Activated CD8-positive, alpha-beta memory T cell treated with anti-CD3 and anti-CD28 coated beads, Interleukin-2, amount 10 ng/mL, durations not matched to agents 7 days and 5 days (primary cell): ENCODE measurements around the gene SHROOM3. TPM values are rescaled to one million over a fixed set of nuclear protein-coding genes. Genes with fewer than 3 reads are reported as not detected.
A peak's percentile ranks its signal among the peaks of the same experiment; 100 is the strongest.

Source experiments
- ATAC-seq: fragments of 150-1000 bp; cut with Tn5 transposase; one replicate; pipeline ENCODE4 v1.10.0; 2021; ENCODE audit warnings: moderate library complexity
- CTCF ChIA-PET: fragments of 350-600 bp; sonication (Branson Sonifier 250); formaldehyde crosslinking; loops from one replicate; lab custom pipeline; 2021; ENCODE audit warnings: antibody characterized with exemption; lab: Charles Lee
- DNase-seq: peaks from one replicate; pipeline ENCODE4 v3.0.0-alpha.2; 2020
- H3K27ac Mint-ChIP-seq: one replicate; pipeline ENCODE4 v1.8.0; 2021; ENCODE audit warnings: mild to moderate bottlenecking, mixed read lengths
- H3K27me3 Mint-ChIP-seq: one replicate; pipeline ENCODE4 v1.8.0; 2021; ENCODE audit warnings: mixed read lengths
- H3K36me3 Mint-ChIP-seq: one replicate; pipeline ENCODE4 v1.8.0; 2021; ENCODE audit warnings: mild to moderate bottlenecking, mixed read lengths
- H3K4me1 Mint-ChIP-seq: one replicate; pipeline ENCODE4 v1.8.0; 2021; ENCODE audit warnings: mixed read lengths
- H3K4me3 Mint-ChIP-seq: one replicate; pipeline ENCODE4 v1.8.0; 2021; ENCODE audit warnings: mild to moderate bottlenecking, moderate library complexity, mixed read lengths
- H3K9me3 Mint-ChIP-seq: one replicate; pipeline ENCODE4 v1.8.0; 2022; ENCODE audit warnings: low read depth, mixed read lengths
- total RNA-seq, 2 experiments: library from RNA; stranded (reverse); gene quantifications; one replicate each; pipeline ENCODE4 v1.2.3, GENCODE V29; 2021

The SHROOM3 gene
- total RNA-seq, 2 experiments from 2014 or later, result 0.09 TPM; not detected in 1

DNA sequence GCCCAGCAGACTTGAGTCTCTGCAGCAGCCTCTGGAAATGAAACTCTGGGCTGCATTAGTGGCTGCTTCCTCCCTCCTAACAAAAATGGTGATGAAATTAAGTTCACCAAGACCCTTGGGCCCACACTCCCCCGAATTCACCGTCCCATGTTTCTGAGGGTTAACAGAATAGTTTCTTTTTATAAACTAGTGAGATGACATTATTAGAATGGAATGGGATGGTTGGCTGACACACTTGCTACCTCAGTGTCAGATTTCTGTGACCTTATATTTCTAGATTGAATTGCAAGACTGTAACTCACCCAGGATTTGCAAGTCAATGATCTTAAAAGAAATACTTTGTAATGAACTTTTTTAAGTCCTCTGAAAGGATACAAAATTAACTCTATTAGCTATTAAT lies 127.1 kb downstream of the SHROOM3 start:
- CTCF ChIA-PET, result no interaction called here
- H3K9me3 Mint-ChIP-seq, result no peaks in the 10 kb centered on the region
- H3K27ac Mint-ChIP-seq, result no peak overlapping the region
- DNase-seq, result no peak
- ATAC-seq, result no peak
- H3K36me3 Mint-ChIP-seq, result no peaks in the 10 kb centered on the region
- H3K27me3 Mint-ChIP-seq, result peaks cover 10% of the 10 kb centered on the region
- H3K4me3 Mint-ChIP-seq, result no peak overlapping the region
- peaks cover 9% of the 10 kb centered on the region for H3K4me1 Mint-ChIP-seq

GRCh38 chr4:76562836-76563453 lies 127.9 kb downstream of the SHROOM3 start:
- CTCF ChIA-PET, result no interaction called here
- no peaks in the 10 kb centered on the region for H3K9me3 Mint-ChIP-seq
- H3K4me1 Mint-ChIP-seq, result peaks cover 9% of the 10 kb centered on the region
- H3K4me3 Mint-ChIP-seq, result no peak overlapping the region
- DNase-seq, result no peak
- no peak for ATAC-seq
- H3K27me3 Mint-ChIP-seq, result peaks cover 10% of the 10 kb centered on the region
- no peaks in the 10 kb centered on the region for H3K36me3 Mint-ChIP-seq
- H3K27ac Mint-ChIP-seq, result peak overlapping the region; percentile 18

DNA sequence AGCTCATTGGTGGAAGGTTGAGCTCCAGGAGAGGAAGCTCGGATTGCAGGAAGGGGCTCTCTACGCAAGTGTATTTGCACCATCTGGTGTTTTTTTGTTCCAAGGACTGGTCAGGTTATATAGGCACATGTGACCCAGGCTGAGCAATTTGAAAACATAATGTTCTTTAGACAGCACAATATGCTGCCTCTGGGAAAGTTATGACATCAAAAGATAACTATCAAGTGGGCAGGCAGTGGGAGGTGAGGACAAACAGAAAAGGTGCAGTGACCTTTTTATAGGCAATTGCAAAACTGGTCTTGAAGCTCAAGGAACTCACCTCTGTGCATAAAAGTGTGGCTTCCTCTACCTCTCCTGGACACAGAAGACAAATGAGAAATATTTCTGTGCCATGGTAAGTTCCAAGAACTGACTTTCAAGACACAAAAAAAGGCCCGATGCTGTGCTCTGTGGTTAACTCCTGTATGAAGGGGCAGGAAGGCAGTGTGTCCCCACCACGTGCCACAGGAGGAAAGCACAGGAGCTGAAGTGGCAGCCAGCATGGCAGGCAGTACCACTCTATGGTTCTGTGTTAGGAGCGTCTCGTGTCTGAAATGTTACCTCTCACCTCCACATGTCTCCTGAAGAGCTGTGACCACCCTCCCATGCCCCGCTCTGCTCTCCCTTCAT lies 128.6 kb downstream of the SHROOM3 start:
- H3K4me3 Mint-ChIP-seq, result no peak overlapping the region
- no peaks in the 10 kb centered on the region for H3K36me3 Mint-ChIP-seq
- H3K27ac Mint-ChIP-seq, result peak overlapping the region; percentile 18
- CTCF ChIA-PET, result no interaction called here
- DNase-seq (no peak), ATAC-seq (no peak)
- peaks cover 13% of the 10 kb centered on the region for H3K27me3 Mint-ChIP-seq
- H3K4me1 Mint-ChIP-seq, result peaks cover 9% of the 10 kb centered on the region
- H3K9me3 Mint-ChIP-seq, result no peaks in the 10 kb centered on the region

- DNase-seq (no peak), ATAC-seq (no peak)
- CTCF ChIA-PET, result no interaction called here
- peaks cover 9% of the 10 kb centered on the region for H3K4me1 Mint-ChIP-seq
- no peak overlapping the region for H3K4me3 Mint-ChIP-seq
- H3K9me3 Mint-ChIP-seq, result no peaks in the 10 kb centered on the region
- peaks cover 13% of the 10 kb centered on the region for H3K27me3 Mint-ChIP-seq
- H3K36me3 Mint-ChIP-seq, result no peaks in the 10 kb centered on the region
- H3K27ac Mint-ChIP-seq, result no peak overlapping the region
These were observed 129.3 kb downstream of the SHROOM3 start for GRCh38 chr4:76564123-76564915.

GRCh38 chr4:76568262-76568661 lies 133.2 kb downstream of the SHROOM3 start:
- no peak for ATAC-seq
- Mint-ChIP-seq H3K9me3 (no peaks in the 10 kb centered on the region), H3K4me3 (no peak overlapping the region), H3K27ac (no peak overlapping the region), H3K27me3 (peaks cover 32% of the 10 kb centered on the region), H3K4me1 (peaks cover 8% of the 10 kb centered on the region), H3K36me3 (no peaks in the 10 kb centered on the region)
- no peak for DNase-seq
- CTCF ChIA-PET, result no interaction called here

- H3K4me3 Mint-ChIP-seq, result no peak overlapping the region
These were observed 134.2 kb downstream of the SHROOM3 start for GRCh38 chr4:76569225-76569624.

GRCh38 chr4:76569706-76570105 lies 134.7 kb downstream of the SHROOM3 start:
- ATAC-seq, result no peak
- DNase-seq, result no peak
- Mint-ChIP-seq H3K36me3 (no peaks in the 10 kb centered on the region), H3K27ac (no peak overlapping the region), H3K4me3 (no peak overlapping the region), H3K9me3 (no peaks in the 10 kb centered on the region), H3K27me3 (peaks cover 40% of the 10 kb centered on the region), H3K4me1 (no peaks in the 10 kb centered on the region)
- CTCF ChIA-PET, result no interaction called here

More at GRCh38 chr4:76569225-76569624, 134.2 kb downstream of the SHROOM3 start:
- H3K4me1 Mint-ChIP-seq, result no peaks in the 10 kb centered on the region
- H3K36me3 Mint-ChIP-seq, result no peaks in the 10 kb centered on the region
- no peak overlapping the region for H3K27ac Mint-ChIP-seq
- no peak for DNase-seq
- ATAC-seq, result no peak
- H3K27me3 Mint-ChIP-seq, result peaks cover 35% of the 10 kb centered on the region
- CTCF ChIA-PET, result no interaction called here
- no peaks in the 10 kb centered on the region for H3K9me3 Mint-ChIP-seq

DNA sequence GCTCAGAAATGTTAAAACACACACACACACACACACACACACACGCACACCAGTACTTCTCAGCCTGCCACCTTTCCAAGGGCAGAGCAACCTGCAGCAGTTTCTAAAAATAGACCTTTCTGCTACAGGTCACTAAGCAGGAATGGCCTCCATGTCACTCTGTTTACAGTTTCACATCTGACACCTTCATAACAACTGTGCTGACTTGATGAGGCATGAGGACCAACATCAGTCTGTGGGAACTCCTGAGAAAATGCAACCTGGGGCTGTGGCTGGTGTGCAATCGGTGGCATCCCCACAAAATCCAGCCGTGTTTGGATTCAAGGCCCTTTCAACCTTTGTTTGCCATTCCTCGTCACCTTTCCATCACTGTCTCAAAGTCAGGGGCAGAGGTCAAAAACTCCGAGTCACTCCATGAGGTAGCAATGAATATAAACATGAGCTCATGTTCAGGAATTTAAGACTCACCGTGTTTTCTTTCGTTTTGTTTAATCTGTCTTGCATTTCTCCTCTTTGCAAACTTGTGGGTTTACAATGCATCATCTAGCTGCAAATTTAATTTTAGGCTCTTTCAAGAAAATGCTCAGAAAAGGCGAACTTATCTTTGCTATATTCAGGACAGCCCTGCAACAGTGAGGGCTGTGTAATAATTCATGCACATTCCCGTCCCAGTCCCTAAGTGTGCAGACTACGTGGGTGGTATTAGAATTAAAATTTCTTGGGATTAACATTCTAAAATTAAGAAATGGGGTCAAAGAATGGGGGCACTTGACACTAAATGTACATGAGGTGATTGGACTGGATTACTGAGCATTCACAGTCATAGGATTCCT lies 135.3 kb downstream of the SHROOM3 start:
- no peaks in the 10 kb centered on the region for H3K4me1 Mint-ChIP-seq
- H3K27ac Mint-ChIP-seq, result no peak overlapping the region
- ATAC-seq (no peak), DNase-seq (no peak)
- H3K36me3 Mint-ChIP-seq, result no peaks in the 10 kb centered on the region
- H3K27me3 Mint-ChIP-seq, result peaks cover 44% of the 10 kb centered on the region
- H3K9me3 Mint-ChIP-seq, result no peaks in the 10 kb centered on the region
- CTCF ChIA-PET, result no interaction called here
- no peak overlapping the region for H3K4me3 Mint-ChIP-seq

GRCh38 chr4:76571274-76571673 lies 136.2 kb downstream of the SHROOM3 start:
- Mint-ChIP-seq H3K36me3 (no peaks in the 10 kb centered on the region), H3K4me3 (no peak overlapping the region), H3K27me3 (peaks cover 52% of the 10 kb centered on the region), H3K4me1 (no peaks in the 10 kb centered on the region), H3K9me3 (no peaks in the 10 kb centered on the region), H3K27ac (no peak overlapping the region)
- ATAC-seq (no peak), DNase-seq (no peak)
- CTCF ChIA-PET, result no interaction called here

- Mint-ChIP-seq H3K4me3 (no peak overlapping the region), H3K27me3 (peaks cover 54% of the 10 kb centered on the region), H3K4me1 (no peaks in the 10 kb centered on the region), H3K27ac (no peak overlapping the region), H3K36me3 (no peaks in the 10 kb centered on the region), H3K9me3 (no peaks in the 10 kb centered on the region)
- CTCF ChIA-PET, result no interaction called here
- ATAC-seq (no peak), DNase-seq (no peak)
These were observed 137.2 kb downstream of the SHROOM3 start for GRCh38 chr4:76572224-76572623.

DNA sequence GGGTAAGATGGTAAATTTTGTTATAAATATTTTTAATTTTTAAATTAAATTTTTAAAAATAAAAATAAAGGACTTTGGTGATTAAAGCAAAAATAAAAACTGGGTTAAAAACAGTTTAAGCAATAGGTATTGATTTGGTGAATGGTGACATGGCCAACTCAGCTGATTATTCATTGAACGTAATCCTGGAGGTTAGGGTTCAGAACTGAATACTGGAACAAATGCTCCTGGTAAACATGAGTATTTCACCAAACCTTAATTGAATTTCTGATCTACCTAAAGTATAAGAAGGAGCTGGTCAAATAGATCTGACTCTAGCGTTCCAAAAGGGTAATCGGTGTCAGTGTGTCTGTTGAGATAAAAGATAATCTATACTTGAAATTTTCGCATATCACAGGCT lies 141.8 kb downstream of the SHROOM3 start:
- DNase-seq, result no peak
- Mint-ChIP-seq H3K36me3 (no peaks in the 10 kb centered on the region), H3K9me3 (no peaks in the 10 kb centered on the region), H3K27me3 (peaks cover 53% of the 10 kb centered on the region), H3K4me3 (no peak overlapping the region), H3K4me1 (no peaks in the 10 kb centered on the region), H3K27ac (no peak overlapping the region)
- no peak for ATAC-seq
- CTCF ChIA-PET, result no interaction called here

GRCh38 chr4:76578002-76578560 lies 143.1 kb downstream of the SHROOM3 start:
- H3K27ac Mint-ChIP-seq, result no peak overlapping the region
- H3K4me3 Mint-ChIP-seq, result no peak overlapping the region
- no peak for DNase-seq
- ATAC-seq, result no peak
- no peaks in the 10 kb centered on the region for H3K9me3 Mint-ChIP-seq
- H3K36me3 Mint-ChIP-seq, result no peaks in the 10 kb centered on the region
- no peaks in the 10 kb centered on the region for H3K4me1 Mint-ChIP-seq
- CTCF ChIA-PET, result no interaction called here
- peaks cover 61% of the 10 kb centered on the region for H3K27me3 Mint-ChIP-seq
